ENCODE measurements around the gene RPTN.

Gene RPTN, protein sequence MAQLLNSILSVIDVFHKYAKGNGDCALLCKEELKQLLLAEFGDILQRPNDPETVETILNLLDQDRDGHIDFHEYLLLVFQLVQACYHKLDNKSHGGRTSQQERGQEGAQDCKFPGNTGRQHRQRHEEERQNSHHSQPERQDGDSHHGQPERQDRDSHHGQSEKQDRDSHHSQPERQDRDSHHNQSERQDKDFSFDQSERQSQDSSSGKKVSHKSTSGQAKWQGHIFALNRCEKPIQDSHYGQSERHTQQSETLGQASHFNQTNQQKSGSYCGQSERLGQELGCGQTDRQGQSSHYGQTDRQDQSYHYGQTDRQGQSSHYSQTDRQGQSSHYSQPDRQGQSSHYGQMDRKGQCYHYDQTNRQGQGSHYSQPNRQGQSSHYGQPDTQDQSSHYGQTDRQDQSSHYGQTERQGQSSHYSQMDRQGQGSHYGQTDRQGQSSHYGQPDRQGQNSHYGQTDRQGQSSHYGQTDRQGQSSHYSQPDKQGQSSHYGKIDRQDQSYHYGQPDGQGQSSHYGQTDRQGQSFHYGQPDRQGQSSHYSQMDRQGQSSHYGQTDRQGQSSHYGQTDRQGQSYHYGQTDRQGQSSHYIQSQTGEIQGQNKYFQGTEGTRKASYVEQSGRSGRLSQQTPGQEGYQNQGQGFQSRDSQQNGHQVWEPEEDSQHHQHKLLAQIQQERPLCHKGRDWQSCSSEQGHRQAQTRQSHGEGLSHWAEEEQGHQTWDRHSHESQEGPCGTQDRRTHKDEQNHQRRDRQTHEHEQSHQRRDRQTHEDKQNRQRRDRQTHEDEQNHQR

GRCh38 chr1:152159144-152159543 lies at the start of gene RPTN:
Gene RPTN, minus strand, starts transcription at chr1:152159228. Its CDS starts 1,339 bp downstream, at chr1:152157889.
- DNase-seq: no peak

- no peak for DNase-seq
These were observed 40.0 kb upstream of the RPTN start for GRCh38 chr1:152198982-152199381.

- no peak for DNase-seq
These were observed 38.4 kb upstream of the RPTN start for GRCh38 chr1:152197361-152197941.

- DNase-seq: no peak
These were observed 32.7 kb upstream of the RPTN start for GRCh38 chr1:152191711-152192110.

DNA sequence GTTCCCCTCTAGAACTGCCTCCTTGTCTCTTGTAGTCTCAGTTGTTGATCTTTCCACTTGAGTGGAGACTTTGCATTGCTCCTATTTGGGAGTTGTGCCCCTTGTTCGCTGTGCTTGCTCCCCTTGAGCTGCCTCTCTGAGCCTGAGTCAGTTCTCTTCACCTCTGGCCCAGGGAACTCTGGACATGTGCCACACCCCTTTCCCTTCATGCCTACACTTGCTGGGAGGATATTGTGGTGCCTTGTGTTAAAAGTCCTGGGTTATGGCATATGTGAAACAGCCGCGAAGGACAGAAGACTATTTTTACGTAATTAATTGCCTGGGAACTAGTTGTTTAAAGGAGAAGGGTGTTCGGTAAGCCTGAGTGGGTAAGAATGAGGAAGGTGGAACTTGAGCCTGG lies 32.2 kb upstream of the RPTN start:
- no peak for DNase-seq

DNA sequence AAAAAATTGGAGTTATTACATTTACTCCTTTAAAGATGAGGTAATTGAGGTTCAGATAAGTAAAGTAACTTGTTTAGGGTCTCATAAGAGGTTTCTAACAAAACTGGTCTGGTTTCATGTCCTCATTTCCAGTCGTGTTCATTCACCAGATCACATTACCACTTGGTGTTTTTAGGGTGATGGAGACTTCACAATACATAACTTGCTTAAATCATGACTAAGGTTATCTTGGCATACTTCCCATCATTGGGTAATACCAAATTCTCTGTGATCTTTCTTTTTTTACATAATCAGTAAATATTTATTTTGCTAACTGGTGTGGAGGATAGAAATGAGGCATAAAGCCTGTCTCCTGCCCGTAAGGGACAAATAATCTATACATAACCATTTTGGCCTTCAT lies 31.6 kb upstream of the RPTN start:
- DNase-seq: no peak

- peak; percentile 77 for DNase-seq
These were observed 30.8 kb upstream of the RPTN start for GRCh38 chr1:152189657-152190442.

DNA sequence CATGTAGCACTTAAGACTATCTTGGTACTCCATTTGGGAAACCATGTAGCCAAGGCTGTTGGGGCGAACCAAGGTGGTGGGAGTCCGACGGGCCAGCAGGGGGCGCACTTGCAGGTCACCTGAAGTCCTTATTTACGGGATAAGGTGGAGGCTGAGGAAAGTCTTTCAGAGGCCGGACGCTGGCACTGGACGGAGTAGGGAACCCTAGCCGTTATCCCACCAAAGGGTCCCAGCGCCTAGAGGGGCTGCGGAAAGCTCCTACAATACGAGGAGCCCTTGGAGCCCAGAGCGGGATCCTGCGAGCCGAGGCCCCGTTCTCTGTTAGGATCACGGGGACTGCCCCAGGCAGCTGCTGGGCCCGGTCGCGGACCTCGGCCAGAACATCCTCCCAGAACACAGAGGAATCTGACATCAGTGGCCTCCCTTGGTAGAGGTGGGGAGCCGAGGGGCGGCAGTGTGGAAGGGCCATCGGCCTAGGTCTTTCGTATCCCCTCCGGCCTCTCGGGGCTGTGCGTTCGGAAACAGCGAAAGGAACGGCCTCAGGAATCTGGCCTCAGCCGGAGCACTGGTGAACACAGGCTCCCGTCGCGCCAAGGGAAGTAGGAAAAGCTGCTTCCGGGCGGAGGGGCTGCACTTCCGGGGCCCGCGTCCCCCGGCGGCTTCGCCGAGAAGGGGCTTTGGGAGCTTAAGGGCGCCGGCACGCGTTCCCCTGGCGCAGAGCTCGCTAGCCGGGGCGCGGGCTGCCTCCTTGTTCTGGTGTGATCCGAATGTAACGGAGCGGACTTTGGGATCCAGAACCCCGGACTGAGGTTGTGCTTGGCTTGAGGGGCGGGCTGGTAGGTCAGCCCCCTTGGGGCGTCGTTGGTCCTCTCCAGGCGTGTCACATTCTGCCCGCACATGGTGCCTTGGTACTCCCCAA lies 29.9 kb upstream of the RPTN start:
- DNase-seq: peak; percentile 80

- no peak for DNase-seq
These were observed 27.7 kb upstream of the RPTN start for GRCh38 chr1:152186556-152187285.

GRCh38 chr1:152185544-152186391 lies 26.7 kb upstream of the RPTN start:
- peak; percentile 66 for DNase-seq

DNA sequence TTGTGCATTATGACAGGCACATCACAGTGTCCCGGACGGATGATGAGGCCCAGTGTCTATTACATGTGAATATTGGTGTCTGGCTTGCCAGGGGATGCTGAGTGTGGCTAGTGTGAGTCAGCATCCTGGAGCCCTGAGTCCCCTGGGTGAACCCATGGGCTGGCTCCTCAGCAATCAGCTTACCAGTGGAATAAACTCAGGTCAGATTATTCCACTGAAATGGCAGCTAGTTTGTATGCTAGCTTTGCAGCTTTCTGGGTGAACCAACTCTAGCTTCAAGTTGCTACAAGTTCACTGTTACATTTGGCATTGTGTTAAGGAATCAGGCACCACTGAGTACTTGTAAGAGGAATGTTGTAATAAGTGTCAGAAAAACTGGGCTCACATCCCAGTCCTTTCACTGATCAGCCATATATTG lies 23.9 kb upstream of the RPTN start:
- DNase-seq: no peak

DNA sequence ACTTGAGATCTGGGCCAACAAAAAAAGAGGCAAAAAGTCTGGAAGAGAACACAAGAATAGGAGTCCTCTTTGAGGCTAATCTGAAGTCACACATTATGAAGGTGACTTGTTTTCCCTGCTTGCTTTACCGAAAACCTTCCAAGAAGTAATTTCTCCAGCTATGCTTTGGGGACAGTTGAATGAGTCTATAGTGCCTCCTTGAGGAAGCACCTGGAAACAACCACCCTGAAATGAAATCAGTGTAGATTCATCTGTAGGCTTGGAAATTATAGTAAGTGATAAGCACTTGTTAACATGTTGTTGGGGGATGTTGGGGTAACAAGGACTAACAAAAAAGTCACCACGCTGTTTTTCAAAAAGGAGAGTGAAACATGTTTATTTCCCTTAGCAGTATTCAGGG lies 23.4 kb upstream of the RPTN start:
- peak; percentile 14 for DNase-seq

GRCh38 chr1:152179566-152179965 lies 20.5 kb upstream of the RPTN start:
- no peak for DNase-seq

DNA sequence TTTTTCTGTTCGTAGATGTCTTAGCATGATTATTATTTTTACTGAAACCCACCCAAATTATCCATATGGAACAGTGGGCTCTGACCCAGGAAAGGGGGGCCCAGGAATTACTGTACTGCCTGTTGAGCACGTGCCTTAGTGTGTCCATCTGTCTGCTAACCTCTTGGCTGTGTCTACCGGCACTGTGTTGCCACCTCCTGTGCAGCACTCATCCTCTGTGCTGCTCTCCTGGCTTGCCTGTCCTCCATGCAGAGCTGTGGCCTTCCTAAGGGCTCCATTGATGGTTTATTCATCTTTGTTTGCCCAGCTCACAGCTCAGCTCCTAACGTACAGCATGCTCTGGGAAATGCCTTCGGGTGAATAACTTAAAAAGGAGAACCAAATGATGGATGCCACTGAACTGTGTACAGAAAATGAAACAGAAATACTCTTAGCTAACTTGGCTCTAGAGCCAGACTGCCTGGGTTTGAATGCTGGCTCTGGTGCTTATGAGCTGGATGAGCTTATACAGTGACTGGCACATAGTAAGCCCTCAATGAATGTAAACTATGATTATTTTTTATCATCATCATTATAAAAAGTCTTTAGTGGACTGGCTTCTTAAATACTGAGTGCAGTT lies 11.4 kb upstream of the RPTN start:
- DNase-seq: no peak

DNA sequence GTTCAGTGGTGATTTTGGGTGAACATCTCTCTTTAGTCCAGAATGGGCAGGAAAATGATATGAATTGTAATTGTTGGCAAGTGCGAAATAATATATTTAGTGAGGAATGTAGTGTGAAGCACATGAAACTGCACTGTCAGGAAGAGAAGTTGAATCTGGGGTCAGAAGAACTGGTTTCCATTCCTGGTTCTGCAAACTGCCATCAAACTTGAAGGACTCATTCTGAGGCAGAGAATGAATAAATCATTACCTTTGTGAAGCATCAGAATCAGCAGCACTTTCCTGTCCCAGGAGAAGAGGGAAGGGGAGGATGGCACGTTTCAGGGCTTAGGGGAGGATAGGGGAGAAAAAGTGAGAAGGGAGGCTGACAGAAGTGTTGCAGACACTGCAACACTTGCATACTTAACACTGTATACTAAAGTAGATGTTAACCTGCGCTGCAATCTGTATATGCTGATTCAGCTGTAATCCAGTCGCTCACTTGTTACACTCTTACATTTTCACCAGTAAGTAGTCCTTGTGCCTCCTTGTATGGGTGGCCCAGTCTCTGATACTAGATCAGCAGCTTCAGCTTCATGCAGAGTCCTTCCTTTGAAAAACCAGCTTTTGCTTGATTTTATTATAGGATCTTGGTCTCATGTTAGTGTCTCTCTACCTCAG lies 10.5 kb upstream of the RPTN start:
- DNase-seq: no peak

DNA sequence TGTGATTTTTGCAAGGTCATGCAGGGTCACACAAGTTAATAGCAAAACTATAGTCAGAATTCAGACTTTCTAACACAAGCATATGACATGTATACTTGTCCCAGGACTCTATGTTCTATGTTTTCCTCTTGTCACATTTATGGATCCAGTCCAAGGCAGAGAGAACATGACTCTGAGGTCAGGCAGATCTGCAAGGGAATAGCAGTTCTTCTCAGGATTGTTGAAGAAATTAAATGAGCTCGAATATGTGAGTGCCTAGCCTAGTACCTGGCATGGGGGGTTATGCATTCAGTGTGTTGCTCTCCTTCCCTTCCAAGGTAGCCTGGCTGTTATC lies 9.5 kb upstream of the RPTN start:
- DNase-seq: no peak

DNA sequence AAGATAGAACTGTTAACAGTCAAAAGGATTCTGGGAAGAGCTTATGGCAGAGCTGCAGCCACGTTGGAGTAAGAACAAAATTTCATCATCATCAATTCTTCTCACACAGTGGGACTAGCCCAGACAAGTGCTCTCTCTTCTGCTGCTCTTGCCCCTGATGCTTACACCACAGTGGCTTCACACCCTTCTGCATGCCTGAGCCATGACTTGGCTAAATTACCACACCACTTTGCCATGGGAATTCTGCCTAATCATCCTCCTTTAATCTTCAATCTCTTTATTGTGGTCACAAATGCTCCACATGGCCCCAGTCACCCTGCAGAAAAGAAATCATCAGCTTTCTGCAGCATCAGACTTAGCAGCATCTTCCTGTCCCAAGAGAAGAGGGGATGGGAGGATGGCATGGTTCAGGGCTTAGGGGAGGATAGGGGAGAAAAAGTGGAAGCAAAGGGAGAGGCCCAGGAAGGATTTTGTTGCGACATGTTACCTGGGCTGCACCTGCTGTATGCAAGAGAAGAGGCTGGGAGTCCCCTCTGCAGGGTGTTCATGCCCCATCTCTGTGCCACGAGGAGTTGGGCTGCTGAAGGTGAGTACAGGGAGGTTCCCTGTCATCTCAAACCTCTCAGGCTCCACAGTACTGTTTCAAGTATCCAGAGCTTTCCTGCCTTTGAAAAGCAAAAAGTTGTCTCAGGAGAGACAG lies 9.0 kb upstream of the RPTN start:
- no peak for DNase-seq

- no peak for DNase-seq
These were observed 7.9 kb upstream of the RPTN start for GRCh38 chr1:152166966-152167365.
